NOMO-1 treated with DMSO at 0.1 percent for 48 hours (cell line): ENCODE data around the gene CLN5.

Source experiments
- DNase-seq: peaks from one replicate; lab custom pipeline; 2025; ENCODE audit not compliant: unreplicated experiment; lab: John Stamatoyannopoulos, UW

CLN5 gene

DNA sequence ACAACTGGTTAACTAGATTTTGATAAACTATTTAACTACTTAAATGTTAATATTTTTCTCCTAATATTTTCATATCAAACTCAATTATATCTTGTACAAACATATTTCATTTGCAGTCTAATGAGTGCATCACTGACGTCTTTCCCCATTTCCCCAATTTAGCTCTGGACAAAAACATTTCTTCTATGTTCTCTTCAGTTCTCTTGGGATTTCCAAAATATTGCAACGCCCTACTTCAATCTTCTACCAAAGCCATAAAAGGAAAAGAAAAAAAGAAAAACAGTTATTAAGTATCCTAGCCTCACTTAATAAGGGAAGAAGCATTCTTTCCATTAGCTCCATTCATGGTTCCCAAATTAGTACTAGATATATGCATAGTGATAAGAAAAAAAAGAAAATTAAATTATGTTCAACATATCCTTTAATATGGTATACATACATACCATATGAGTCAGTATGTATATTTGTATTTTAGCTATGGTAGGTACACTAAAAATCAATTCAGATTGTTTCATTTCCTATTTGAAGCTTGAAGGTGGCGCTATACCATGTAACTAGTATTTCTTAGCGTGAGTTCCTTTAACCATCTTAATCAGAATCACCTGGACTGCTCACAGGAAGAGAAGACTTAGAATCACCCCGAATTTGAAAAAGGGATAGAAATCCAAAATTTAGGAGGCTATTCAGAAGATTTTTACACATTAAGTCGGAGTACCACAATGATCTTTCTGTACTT lies 25.2 kb downstream of the CLN5 start:
- DNase-seq = no peak

DNA sequence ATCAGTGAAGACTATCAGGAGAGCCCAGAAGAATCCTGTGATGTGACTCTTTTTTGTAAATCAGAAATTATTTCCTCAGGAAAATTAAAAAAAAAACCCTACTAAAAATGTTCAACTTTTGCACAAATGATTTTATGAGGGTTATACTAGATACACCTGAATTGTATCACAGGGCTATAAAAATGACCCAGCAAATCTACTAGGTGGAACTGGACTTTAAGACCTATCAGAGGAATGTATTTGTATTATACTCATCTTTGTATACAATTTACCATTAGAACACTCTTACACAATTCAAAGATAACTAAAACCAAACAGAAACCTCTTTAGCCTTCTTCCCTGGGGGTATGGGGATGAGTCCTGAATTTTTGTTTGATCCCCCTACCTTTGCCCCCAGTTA lies 27.9 kb downstream of the CLN5 start:
- DNase-seq = no peak

DNA sequence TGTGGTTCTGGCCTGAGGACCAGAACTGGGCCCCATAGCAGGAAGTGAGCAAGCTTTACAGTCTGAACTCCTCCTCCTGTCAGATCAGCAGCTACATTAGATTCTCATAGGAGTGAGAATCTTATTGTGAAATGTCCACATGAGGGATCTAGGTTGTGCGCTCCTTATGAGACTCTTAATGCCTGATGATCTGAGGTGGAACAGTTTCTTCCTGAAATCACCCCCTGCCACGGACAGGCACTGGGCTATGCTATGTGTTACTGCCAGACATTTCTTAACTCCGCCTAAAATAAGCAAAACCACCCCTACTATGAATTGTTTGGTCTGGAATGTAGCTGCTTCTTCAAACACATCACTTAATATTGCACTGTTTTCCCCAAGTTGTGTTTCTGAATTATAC lies 30.5 kb downstream of the CLN5 start:
- DNase-seq = no peak

DNA sequence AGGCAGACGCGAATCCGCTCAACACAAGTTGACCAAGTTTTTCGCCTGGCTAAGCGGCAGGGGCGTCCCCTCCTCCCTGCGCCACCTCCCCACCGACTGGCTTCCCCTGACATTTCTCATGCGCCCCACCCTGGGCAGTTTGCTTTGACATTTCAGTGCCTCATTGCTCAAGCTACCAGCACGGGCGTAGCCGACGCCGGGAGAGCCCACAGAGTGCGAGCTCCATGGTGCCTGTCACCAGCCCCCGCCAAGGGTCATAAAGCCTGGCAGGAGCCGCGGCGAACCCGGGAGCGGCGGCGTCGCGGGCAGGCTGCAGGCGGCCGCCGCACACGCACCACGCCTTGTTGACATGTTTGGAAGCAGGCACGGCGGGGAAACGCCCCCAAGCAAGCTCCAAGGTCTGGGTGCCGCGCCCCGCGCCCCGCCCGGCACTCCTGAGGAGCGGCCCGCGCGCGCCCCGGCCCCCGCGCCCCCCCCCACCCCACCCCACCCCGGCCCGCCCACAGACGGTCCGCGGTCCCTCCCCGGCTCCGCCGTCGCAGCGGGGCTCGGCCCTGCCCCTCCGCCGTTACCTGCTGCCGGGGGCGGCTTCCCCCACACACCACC lies 34.5 kb downstream of the CLN5 start:
- DNase-seq = peak; percentile 66

DNA sequence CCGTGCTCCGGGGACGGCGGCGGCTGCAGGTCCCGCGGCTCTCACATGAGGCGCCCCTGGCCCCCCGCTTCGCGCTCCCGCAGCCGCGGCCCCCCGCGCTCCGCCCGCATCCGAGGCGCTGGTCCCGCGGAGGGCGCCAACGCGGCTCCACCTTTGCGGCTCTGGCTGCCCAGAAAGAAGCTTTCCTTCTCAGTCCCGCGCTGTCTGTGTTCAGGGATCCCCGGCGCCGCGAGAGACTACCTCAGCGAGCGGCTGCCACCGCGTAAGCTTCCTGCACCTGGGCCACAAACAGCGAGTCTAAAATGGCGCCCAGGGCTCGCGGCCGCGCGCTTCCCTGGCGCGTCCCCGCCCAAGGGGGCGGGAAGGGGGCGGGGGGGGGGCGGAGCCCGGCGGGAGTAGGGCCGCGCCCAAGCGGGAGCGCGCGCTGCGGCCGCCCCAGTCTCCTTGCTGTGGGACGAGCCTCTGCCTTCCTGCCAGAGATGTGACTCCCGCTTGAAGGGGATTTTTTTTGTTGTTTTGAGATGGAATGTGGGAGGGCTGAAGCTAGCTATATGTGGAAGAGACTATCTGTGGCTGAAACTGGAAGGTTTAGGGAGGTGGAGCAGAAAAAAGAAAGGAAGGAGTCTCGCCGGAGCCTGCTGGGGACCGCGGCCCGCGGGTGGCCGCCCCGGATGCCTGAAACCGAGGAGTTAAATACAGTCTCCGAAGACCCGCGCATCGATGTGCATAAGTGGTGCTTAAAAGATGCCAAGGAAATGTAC lies 35.2 kb downstream of the CLN5 start, which contains the start of gene FBXL3:
Gene FBXL3 (minus strand): TSS at position 299 of the 761 bp plus-strand sequence. CDS start 5,299 bp downstream, outside the sequence.
- peak; percentile 65 for DNase-seq

DNA sequence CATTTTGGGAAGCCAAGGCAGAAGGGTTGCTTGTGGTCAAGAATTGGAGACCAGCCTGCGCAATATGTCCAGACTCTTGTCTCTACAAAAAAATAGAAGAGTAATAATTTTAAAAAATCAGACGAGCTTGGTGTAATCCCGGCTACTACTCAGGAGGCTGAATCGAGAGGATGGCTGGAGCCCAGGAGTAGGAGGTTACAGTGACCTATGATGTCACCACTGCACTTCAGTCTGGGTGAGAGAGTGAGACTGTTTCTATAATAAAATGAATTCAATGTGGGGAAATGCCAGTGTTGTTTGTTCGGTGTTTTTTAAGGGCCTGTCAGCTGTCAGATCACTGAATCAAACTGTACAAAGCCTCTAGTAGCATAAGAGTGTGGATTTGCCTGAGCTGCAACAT lies 36.3 kb downstream of the CLN5 start:
- no peak for DNase-seq

DNA sequence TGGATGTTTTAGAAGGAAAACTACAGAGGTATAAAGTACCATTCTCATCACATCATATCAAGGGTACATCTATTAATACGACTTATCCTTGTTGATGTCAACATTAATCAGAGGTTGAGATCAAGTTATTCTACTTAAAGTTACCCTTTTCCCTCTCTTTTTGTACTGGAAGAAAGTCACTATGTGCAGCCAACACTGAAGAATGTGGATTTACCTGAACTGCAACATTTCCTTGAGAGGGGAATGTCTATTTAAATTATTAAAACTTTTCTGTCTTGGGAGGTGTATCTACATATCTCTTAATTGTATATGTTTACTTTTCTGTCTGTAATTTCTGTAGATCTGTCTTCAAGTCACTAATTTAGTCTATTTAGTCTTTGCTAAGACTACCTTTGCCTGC lies 37.6 kb downstream of the CLN5 start:
- DNase-seq = no peak

DNA sequence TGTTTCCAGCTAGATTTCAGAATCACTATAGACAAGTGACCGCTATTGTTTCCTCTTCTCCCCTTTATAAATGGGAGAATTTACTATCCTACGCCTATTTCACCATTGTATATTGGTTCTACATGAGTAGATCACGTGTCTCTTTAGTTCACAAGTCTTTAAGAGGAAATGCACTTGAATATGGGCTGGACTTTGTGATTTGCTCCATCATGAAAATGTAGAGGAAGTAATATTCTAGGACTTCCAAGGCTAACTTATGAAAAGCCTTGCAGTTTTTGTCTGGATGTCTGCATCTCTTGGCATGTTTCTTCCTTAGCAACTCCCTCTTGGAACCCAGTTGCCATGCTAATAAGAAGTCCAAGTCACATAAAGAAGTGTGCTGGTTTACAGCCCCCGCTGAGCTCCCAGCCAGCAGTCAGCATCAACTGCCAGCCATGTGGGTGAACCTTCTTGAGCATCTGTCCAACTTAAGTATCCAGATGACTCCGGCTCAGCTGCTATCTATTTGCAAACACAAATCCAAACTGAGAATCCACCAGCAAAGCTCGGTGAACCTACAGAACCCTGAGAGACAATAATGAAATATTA lies 39.9 kb downstream of the CLN5 start:
- DNase-seq = no peak

DNA sequence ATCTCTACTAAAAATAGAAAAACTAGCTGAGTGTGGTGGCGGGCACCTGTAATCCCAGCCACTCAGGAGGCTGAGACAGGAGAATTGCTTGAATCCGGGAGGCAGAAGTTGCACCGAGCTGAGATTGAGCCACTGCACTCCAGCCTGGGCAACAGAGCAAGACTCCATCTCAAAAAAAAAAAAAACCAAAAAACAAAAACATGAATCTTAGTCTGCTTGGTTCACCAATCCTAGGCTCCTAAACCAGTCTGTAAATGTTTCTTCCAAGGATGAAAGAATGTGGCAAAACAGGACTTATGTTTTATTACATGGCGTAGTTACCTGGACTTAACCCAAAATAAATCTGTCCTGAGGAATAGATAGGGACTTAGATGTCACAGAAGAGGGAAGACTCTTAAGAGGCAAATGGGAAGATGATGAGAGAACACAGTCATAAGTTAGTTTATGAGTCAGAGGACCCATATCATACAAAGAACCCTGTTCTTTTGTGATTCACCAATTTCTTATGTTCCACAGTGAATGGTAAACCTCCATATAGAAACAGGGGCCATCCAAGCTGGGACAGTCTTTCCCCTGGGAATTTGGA lies 41.9 kb downstream of the CLN5 start:
- DNase-seq = no peak

DNA sequence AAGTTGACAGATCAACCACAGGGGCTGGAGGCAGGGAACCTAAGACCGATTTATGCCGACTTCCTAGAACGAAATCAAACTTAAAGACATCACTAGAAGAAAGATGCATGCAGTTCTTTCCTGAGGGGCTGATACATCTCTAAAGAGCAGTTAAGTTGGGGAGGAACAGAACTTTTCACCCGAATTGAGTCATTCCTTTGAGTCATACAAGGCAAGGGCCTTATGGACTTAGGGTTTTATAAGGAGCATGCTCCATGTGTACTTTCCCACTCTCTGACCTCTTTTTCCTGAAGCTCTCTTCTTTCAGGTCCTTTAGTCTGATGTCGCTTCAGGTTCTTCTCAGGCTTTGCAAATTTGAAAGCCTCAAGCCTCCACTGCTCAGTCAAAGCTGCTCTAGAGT lies 43.0 kb downstream of the CLN5 start:
- DNase-seq = no peak

DNA sequence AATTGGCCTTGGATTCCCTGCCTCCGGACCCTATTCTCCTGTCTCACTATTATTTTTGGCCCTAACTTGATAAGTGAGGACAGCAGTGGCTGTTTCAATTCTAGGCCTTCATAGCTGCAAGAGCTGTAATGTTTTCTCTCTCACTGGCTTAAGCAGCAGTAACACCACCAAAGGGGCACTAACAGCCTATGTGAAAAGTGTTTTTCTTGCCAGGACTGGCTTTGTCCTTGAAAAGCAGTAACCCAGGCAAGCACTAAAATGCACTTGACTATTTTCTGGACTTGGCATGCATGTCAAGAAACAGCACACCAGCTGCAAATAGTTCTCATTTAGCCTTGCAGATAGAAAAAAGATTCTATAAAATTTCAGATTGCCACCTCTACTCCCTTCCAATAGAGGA lies 44.4 kb downstream of the CLN5 start:
- no peak for DNase-seq

DNA sequence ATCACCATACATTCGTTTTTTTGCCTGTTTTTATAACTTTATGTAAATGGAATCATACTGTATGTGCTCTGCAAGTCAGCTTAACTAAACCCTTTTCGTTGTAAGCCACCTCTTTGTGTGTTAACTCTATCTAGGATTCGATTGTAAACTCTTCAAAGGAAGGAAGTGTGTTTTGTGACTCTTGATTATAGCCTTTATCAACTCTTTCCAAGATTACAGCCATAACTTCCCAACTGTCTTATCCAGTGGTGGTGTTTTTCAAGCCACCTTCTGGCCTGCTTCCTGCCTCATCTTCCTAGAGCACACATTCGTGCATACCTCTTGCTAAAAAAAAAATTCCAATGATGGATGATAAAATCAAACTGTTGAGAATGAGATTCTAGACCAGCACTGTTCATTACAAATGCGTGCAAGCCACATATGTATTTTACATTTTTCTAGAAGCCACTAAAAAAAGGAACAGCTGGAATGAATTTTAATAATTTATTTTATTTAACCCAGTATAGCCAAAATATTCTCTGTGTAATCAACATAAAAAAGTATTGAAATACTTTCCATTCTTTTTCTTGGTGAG lies 47.1 kb downstream of the CLN5 start:
- no peak for DNase-seq

DNA sequence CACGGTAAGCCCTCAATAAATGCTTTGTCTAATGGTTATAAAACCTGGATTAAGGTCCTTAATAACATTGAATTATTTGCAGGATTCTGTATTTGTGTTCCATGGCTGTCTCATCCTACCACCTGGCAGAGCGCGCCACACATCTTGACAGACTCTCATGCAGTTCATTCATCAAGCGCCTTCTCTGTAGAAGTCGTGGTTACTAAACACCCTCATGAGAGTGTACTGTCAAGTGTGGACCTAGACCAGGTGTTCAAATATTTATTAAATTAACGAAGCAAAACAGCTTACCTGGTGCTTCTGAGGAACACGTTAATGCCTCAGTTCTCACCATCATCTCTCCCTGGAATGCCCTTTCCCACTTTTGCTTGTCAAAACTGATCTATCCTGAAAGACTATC lies 48.2 kb downstream of the CLN5 start:
- no peak for DNase-seq

DNA sequence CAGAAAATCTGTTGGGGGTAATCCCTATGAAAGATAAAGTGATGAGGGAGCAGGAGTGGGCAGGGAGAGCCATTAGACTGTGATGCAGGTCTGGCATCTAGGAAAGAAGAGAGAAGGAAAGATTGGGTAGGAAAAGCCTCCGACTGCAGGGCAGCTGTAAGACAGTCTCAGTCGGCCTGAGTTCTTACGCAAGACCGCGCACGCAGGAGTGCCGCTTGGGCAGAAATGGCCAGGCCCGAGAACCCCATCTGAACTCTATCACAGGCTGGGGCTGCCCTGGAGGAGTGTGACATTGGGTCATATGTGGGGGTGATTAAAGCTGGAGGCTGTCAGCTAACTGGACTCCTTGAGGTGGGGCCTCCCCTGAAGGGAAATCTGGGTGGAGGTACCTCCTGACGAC lies 49.0 kb downstream of the CLN5 start:
- DNase-seq = no peak

DNA sequence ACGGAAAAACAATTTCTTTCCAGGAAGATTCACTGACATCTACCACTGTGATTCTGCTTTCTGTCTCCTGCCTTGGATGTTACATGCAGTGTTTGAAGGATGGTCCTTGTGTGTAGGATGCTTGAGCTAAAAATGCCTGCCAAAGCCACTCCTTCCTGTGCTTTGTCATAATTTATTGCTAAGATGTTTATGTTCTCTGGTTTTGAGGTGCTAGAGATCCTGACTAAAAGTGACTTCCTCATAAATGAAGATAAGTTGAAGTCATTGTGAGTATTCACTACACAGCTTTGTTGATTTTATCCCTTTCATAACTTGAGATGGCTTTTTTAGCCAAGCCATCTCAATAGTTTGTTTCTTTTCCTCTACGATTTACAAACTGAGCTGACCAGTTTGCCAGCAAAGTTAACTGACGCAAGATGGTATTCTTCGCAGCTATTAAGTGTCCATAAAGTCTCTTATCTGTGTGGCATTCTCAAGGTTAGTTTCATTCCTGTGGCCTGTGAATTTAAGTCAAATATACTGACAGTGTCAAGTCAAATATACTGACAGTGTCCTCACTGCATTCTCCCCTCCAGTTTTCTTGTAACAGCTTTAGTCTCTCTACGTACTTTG lies 50.8 kb downstream of the CLN5 start:
- DNase-seq = peak; percentile 56

DNA sequence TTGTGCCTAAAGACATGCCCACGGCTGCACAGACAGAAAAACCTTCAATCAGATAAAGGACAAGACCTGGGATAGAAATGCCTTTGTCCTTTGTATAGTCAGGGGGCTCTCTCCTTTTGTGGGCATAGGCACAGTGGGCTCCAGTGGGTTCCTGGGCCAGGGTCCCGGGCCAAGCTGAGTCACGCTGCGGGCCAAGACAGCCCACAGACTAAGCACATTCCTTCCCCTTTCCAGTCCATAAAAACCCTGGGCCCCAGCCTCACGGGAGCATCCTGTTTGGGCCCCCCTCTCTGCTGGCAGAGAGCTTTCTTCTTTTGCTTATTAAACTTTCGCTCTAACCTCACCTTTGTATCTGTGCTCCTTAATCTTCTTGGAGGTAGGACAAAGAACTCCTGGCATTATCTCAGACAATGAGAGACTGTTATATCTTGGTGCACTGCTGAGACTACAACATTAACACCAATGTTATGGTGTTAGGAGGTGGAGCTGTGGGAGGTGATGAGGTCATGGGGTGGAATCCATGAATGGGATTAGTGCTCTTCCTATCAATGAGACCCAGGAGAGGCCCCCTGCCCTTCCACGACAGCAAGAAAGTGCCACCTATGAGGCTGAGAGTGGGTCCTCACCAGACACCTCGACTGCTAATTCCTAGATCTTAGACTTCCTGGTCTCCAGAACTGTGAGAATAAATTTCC lies 55.9 kb downstream of the CLN5 start:
- no peak for DNase-seq

DNA sequence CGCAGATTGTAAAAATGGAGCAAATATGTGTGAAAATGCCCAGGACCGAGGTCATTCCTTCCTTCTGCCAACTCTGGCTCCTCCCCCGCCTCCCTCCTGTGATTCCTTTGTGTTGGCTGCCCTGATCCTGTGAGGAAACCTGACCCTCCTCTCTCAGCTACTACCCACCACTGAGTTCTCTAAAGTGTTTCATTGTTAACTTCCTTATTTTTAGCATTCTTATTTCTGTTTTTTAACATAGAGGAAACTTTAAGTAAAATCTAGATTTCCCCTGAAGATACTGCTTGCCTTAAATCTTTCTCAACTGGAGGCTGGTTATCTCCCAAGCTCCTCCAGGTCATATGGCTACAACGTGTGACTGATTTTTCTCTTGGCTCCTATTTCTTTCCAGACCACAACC lies 56.8 kb downstream of the CLN5 start:
- DNase-seq = peak; percentile 45

DNA sequence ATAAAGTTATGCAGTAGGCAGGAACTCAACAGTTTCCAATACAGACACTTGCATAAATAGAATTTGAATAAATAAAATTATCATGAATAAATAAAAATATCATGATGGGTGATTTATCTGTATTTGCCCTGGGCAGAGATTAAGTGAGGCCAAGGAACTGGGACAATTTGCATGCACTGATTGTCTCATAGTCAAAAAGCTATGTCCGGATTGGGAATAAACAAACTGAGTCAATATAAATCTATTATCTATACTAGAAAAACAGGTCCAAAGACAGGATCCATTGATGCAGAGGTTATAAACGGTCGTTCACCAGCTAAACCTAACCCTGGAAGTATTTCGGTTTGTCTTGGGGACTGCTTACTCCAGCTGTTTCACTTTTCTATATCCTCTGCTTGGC lies 61.3 kb downstream of the CLN5 start:
- no peak for DNase-seq
